Thymus (tissue), 11 donors: ENCODE data around the gene GNAL. TPM values are rescaled to one million over a fixed set of nuclear protein-coding genes. Genes with fewer than 3 reads are reported as not detected.

Source experiments
- DNase-seq, 9 donors: peaks; one replicate each; pipeline ENCODE4 v3.0.0-alpha.2; 2013; ENCODE audit warnings: low spot score in 9 of 9, low read depth in 6 of 9, missing footprints in 1 of 9
- H3K27ac ChIP-seq, 2 donors: one replicate each; pipeline ENCODE4 v1.5.1; 2013; ENCODE audit warnings: control low read depth in 1 of 2, low read depth in 1 of 2, low read length in 1 of 2, mild to moderate bottlenecking in 1 of 2, moderate library complexity in 1 of 2
- H3K27me3 ChIP-seq, 2 donors: one replicate each; pipeline ENCODE4 v1.5.1; 2013; ENCODE audit warnings: low read length in 1 of 2; ENCODE audit not compliant: control insufficient read depth in 2 of 2, insufficient read depth in 1 of 2
- H3K36me3 ChIP-seq, 2 donors: one replicate each; pipeline ENCODE4 v1.5.1; 2013; ENCODE audit warnings: low read length in 1 of 2, mild to moderate bottlenecking in 1 of 2, moderate library complexity in 1 of 2; ENCODE audit not compliant: control insufficient read depth in 2 of 2, insufficient read depth in 2 of 2
- H3K4me1 ChIP-seq, 2 donors: one replicate each; pipeline ENCODE4 v1.5.1; 2013; ENCODE audit warnings: low read length in 2 of 2; ENCODE audit not compliant: control insufficient read depth in 2 of 2, insufficient read depth in 2 of 2
- H3K4me3 ChIP-seq, 2 donors: one replicate each; pipeline ENCODE4 v1.5.1; 2013; ENCODE audit warnings: low read length in 2 of 2, control low read depth in 1 of 2, mild to moderate bottlenecking in 1 of 2
- H3K9me3 ChIP-seq, 2 donors: one replicate each; pipeline ENCODE4 v1.5.1; 2013; ENCODE audit warnings: low read length in 1 of 2, mild to moderate bottlenecking in 1 of 2; ENCODE audit not compliant: control insufficient read depth in 2 of 2, insufficient read depth in 1 of 2
- WGBS: extraction: QIAGEN DNeasy Blood & Tissue Kit; methylation state at CpG from one replicate; pipeline ENCODE4 v1.1.7; 2013; 5-methylcytosine and 5-hydroxymethylcytosine counted together
- polyA plus RNA-seq: library from polyadenylated mRNA; stranded (reverse); fragments of 200-250 nt; gene quantifications from one replicate; pipeline ENCODE4 v1.2.3, GENCODE V29; 2013
- total RNA-seq: library from RNA; stranded (reverse); fragments of 120-200 nt; gene quantifications from one replicate; pipeline ENCODE4 v1.2.4, GENCODE V29; 2013
- donor health status: healthy.

The GNAL gene
- total and polyA plus RNA-seq, 2 donors: 1.7 to 7.5 TPM

GRCh38 chr18:11866764-11867163, 177.7 kb downstream of the GNAL start:
- no peaks in the 10 kb centered on the region for H3K4me1 ChIP-seq
- 75% methylated on average over 5 of the region's 5 CpGs for WGBS
- no peak overlapping the region for H3K27ac ChIP-seq
- no peak for DNase-seq
- H3K9me3 ChIP-seq: no peaks in the 10 kb centered on the region
- H3K36me3 ChIP-seq: no peaks in the 10 kb centered on the region
- H3K27me3 ChIP-seq: no peaks in the 10 kb centered on the region
- no peak overlapping the region for H3K4me3 ChIP-seq

- no peaks in the 10 kb centered on the region for H3K9me3 ChIP-seq
- H3K4me1 ChIP-seq: no peaks in the 10 kb centered on the region
- WGBS: 94% methylated on average over 8 of the region's 8 CpGs
- H3K4me3 ChIP-seq: no peak overlapping the region
- no peaks in the 10 kb centered on the region for H3K27me3 ChIP-seq
- no peak overlapping the region for H3K27ac ChIP-seq
- no peak for DNase-seq
- no peaks in the 10 kb centered on the region for H3K36me3 ChIP-seq
Observed at GRCh38 chr18:11868230-11868629, 179.2 kb downstream of the GNAL start.

- DNase-seq: no peak
- no peaks in the 10 kb centered on the region for H3K4me1 ChIP-seq
- 84% methylated on average over 5 of the region's 5 CpGs for WGBS
Observed at GRCh38 chr18:11871501-11871900, 182.4 kb downstream of the GNAL start.

GRCh38 chr18:11872479-11873136, 183.5 kb downstream of the GNAL start:
- H3K4me3 ChIP-seq: no peak overlapping the region
- no peaks in the 10 kb centered on the region for H3K36me3 ChIP-seq
- no peaks in the 10 kb centered on the region for H3K4me1 ChIP-seq

More at GRCh38 chr18:11871501-11871900, 182.4 kb downstream of the GNAL start:
- Histone ChIP-seq H3K9me3 (no peaks in the 10 kb centered on the region), H3K36me3 (no peaks in the 10 kb centered on the region), H3K4me3 (no peak overlapping the region), H3K27me3 (no peaks in the 10 kb centered on the region), H3K27ac (no peak overlapping the region)

GRCh38 chr18:11873670-11874340, 184.7 kb downstream of the GNAL start:
- WGBS: 87% methylated on average over 15 of the region's 15 CpGs
- Histone ChIP-seq H3K27ac (no peak overlapping the region), H3K36me3 (no peaks in the 10 kb centered on the region), H3K4me3 (no peak overlapping the region), H3K9me3 (no peaks in the 10 kb centered on the region), H3K4me1 (no peaks in the 10 kb centered on the region), H3K27me3 (no peaks in the 10 kb centered on the region)
- DNase-seq: no peak

More at GRCh38 chr18:11872479-11873136, 183.5 kb downstream of the GNAL start:
- 86% methylated on average over 13 of the region's 13 CpGs for WGBS
- Histone ChIP-seq H3K27me3 (no peaks in the 10 kb centered on the region), H3K9me3 (no peaks in the 10 kb centered on the region), H3K27ac (no peak overlapping the region)
- no peak for DNase-seq

- DNase-seq: no peak
- Histone ChIP-seq H3K27ac (no peak overlapping the region), H3K9me3 (no peaks in the 10 kb centered on the region), H3K27me3 (no peaks in the 10 kb centered on the region), H3K36me3 (no peaks in the 10 kb centered on the region), H3K4me3 (no peak overlapping the region), H3K4me1 (no peaks in the 10 kb centered on the region)
- WGBS: 93% methylated on average over 8 of the region's 8 CpGs
Observed at GRCh38 chr18:11874676-11875075, 185.6 kb downstream of the GNAL start.

- Histone ChIP-seq H3K27ac (no peak overlapping the region), H3K36me3 (peaks cover 2 to 10% of the 10 kb centered on the region in 2 donors), H3K27me3 (no peaks in the 10 kb centered on the region), H3K9me3 (no peaks in the 10 kb centered on the region), H3K4me3 (no peak overlapping the region), H3K4me1 (no peaks in the 10 kb centered on the region)
- DNase-seq: no peak
- 97% methylated on average over 10 of the region's 10 CpGs for WGBS
Observed at GRCh38 chr18:11877497-11878135, 188.6 kb downstream of the GNAL start.

- peaks cover 21 to 26% of the 10 kb centered on the region in 2 donors for H3K36me3 ChIP-seq
- no peak for DNase-seq
- WGBS: 97% methylated on average over 30 of the region's 30 CpGs
- H3K4me1 ChIP-seq: no peaks in the 10 kb centered on the region
- no peak overlapping the region for H3K4me3 ChIP-seq
- H3K27me3 ChIP-seq: no peaks in the 10 kb centered on the region
- no peak overlapping the region for H3K27ac ChIP-seq
- H3K9me3 ChIP-seq: no peaks in the 10 kb centered on the region
Observed at GRCh38 chr18:11880586-11881304, 191.7 kb downstream of the GNAL start.

- H3K9me3 ChIP-seq: no peaks in the 10 kb centered on the region
- DNase-seq: no peak
- H3K4me1 ChIP-seq: no peaks in the 10 kb centered on the region
- H3K27me3 ChIP-seq: no peaks in the 10 kb centered on the region
- H3K4me3 ChIP-seq: no peak overlapping the region
- WGBS: 83% methylated on average over 4 of the region's 4 CpGs
- peaks cover 36 to 41% of the 10 kb centered on the region in 2 donors for H3K36me3 ChIP-seq
- no peak overlapping the region for H3K27ac ChIP-seq
Observed at GRCh38 chr18:11882636-11883035, 193.6 kb downstream of the GNAL start.
